Measurements from ENCODE around the gene PIP5K1A.

Gene PIP5K1A

GRCh38 chr1:151287767-151288500 lies 89.6 kb downstream of the PIP5K1A start:
- in situ Hi-C loops (cut with MboI; ENCODE audit: low sequenced_read_pairs) = no loop called here

GRCh38 chr1:151288502-151288901 lies 90.2 kb downstream of the PIP5K1A start:
- in situ Hi-C loops (cut with MboI; ENCODE audit: low sequenced_read_pairs) = no loop called here

DNA sequence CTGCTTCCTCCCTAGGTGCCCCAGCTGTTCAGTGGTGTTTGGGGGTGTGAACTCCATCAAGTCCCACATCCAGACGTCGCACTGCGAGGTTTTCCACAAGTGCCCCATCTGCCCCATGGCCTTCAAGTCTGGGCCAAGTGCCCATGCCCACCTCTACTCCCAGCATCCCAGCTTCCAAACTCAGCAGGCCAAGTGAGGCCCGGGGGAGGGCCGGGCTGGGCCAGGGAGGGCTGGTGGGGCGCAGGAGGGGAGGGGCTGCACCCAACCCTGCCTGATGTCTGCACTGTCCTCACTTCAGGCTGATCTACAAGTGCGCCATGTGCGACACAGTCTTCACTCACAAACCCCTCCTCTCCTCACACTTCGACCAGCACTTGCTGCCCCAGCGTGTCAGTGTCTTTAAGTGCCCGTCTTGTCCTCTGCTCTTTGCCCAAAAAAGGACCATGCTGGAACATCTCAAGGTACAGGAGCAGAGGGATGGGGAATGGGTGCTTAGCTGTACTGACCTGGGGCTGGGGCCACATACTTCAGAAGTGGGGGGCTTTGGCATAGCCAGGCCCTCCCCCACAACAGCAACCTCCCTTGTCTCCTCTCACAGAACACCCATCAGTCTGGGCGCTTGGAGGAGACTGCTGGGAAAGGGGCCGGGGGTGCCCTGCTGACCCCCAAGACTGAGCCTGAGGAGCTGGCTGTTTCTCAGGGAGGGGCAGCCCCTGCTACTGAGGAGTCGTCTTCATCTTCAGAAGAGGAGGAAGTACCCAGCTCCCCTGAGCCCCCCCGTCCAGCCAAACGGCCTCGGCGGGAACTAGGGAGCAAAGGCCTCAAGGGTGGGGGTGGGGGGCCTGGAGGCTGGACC lies 91.0 kb downstream of the PIP5K1A start:
- in situ Hi-C loops (cut with MboI; ENCODE audit: low sequenced_read_pairs) = no loop called here

GRCh38 chr1:151289991-151290708 lies 91.8 kb downstream of the PIP5K1A start:
- in situ Hi-C loops (cut with MboI; ENCODE audit: low sequenced_read_pairs) = no loop called here

GRCh38 chr1:151290709-151291303 lies 92.5 kb downstream of the PIP5K1A start:
- in situ Hi-C loops (cut with MboI; ENCODE audit: low sequenced_read_pairs) = no loop called here

DNA sequence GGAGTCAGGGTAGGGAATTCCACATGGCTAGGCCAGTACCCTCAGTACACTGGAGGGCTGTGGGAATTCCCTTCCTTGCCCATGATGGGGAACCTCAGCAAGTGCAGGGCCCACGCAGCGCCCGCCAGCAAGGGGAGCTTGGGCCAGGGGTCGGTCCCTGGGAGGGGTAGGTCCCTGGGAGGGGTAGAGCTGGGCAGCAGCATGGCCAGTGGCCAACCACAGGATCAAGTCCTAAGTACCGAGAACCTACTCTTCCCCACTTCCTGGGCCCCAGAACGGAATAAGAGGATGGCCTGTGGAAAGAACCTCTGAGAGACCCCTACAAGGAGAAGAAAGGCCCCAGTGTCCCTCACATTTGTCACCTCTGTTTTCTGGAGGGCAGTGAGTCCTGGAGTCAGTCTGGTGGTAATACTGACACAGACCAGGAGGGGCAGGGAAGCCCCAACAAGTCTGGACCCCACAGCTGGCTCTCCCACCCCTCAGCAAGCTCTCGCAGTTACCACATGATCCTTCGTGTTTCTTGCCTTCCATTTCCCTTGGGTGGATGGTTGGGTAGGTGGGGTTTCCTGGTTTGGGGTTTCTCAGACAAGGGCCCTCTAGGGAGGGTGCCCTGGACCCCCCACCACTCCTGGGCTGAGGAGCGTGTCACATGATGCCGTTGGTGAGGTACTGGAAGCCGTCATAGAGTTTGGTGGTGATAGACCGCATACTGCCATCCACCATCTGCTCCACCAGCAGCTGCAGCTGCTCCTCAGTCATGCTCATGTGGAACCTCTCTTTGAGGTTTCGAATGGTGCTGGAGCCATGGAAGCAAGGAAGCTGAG lies 94.1 kb downstream of the PIP5K1A start:
- in situ Hi-C loops (cut with MboI; ENCODE audit: low sequenced_read_pairs) = no loop called here

- in situ Hi-C loops (cut with MboI; ENCODE audit: low sequenced_read_pairs) = no loop called here
Measured at GRCh38 chr1:151293093-151293492, 94.7 kb downstream of the PIP5K1A start.

- in situ Hi-C loops (cut with MboI; ENCODE audit: low sequenced_read_pairs) = no loop called here
Measured at GRCh38 chr1:151294742-151295462, 96.5 kb downstream of the PIP5K1A start.

All from HL-60/S4 treated with retinoic acid at 250 ng/mL for 4 days and 3 days (cell line).